Parathyroid adenoma (tissue), 2 donors: ENCODE results near the gene SNTB2.

ENCODE experiments used
- H2AFZ ChIP-seq: fragments of 300-600 bp; sonication (generic); one replicate; pipeline ENCODE4 v1.7.0; 2017; ENCODE audit warnings: antibody characterized with exemption, mild to moderate bottlenecking
- H3K27ac ChIP-seq: fragments of 300-600 bp; sonication (generic); one replicate; pipeline ENCODE4 v1.7.0; 2017
- H3K27me3 ChIP-seq: fragments of 300-600 bp; sonication (generic); one replicate; pipeline ENCODE4 v1.7.0; 2017; ENCODE audit warnings: low read length; ENCODE audit not compliant: control insufficient read depth, insufficient read depth
- H3K36me3 ChIP-seq: fragments of 300-600 bp; sonication (generic); one replicate; pipeline ENCODE4 v1.7.0; 2017; ENCODE audit warnings: low read length; ENCODE audit not compliant: control insufficient read depth, insufficient read depth
- H3K4me1 ChIP-seq: fragments of 300-600 bp; sonication (generic); one replicate; pipeline ENCODE4 v1.7.0; 2017; ENCODE audit warnings: control low read depth
- H3K4me2 ChIP-seq: fragments of 300-600 bp; sonication (generic); one replicate; pipeline ENCODE4 v1.7.0; 2017; ENCODE audit warnings: low read length
- H3K4me3 ChIP-seq: fragments of 300-600 bp; sonication (generic); one replicate; pipeline ENCODE4 v1.7.0; 2017; ENCODE audit warnings: low read depth, low read length
- H3K79me2 ChIP-seq: fragments of 300-600 bp; sonication (generic); one replicate; pipeline ENCODE4 v1.7.0; 2017; ENCODE audit warnings: control low read depth
- H3K9ac ChIP-seq: fragments of 300-600 bp; sonication (generic); one replicate; pipeline ENCODE4 v1.7.0; 2017; ENCODE audit warnings: mild to moderate bottlenecking
- H3K9me3 ChIP-seq: fragments of 300-600 bp; sonication (generic); one replicate; pipeline ENCODE4 v1.7.0; 2017; ENCODE audit warnings: low read length; ENCODE audit not compliant: control insufficient read depth
- TF ChIP-seq, protein P1 (sequence below): fragments of 300-600 bp; sonication (generic); IDR thresholded peaks from one replicate; pipeline ENCODE4 v1.7.0; 2017; ENCODE audit warnings: antibody characterized with exemption, mild to moderate bottlenecking
- donor health status: primary hyperparathyroidism.

The SNTB2 gene

DNA sequence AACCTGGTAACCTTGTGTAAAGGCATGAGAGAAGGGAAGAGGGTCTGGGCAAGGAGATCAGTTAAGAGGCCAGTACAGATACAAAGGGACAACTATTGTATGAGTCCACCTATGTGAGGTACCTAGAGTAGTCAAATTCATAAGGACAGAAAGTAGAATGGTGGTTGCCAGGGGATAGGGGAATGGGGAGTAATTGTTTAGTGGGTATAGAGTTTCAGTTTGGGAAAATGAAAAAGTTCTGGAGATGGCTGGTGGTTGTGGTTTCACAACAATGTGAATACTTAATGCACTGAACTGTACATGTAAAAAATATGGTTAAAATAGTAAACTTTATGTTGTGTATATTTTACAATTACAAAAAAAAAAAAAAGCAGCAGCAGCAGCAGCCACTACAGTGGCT is 49.4 kb downstream of the SNTB2 start:
- H3K4me3 ChIP-seq = no peak overlapping the region

DNA sequence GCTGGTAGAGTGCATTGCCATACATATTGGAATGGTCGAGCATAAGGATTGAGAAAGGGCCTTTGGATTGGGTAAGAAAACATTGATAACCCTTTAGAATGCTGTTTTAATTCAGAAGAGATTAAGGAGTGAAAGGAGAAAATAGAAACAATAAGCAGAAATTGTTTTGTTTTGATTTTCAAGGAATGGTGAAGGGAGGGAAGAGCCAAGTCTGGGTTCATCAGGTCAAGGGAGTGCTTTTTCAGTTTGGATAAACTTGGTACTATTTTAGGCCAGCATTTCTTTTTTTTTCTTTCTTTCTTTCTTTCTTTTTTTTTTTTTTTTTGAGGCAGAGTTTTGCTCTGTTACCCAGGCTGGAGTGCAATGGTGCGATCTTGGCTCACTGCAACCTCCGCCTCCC is 50.3 kb downstream of the SNTB2 start:
- Histone ChIP-seq H3K4me3 (no peak overlapping the region), H3K9me3 (no peaks in the 10 kb centered on the region), H3K4me2 (no peak overlapping the region), H3K4me1 (peaks cover 8% of the 10 kb centered on the region), H3K27me3 (no peaks in the 10 kb centered on the region), H3K27ac (no peak overlapping the region), H3K79me2 (peaks cover 49% of the 10 kb centered on the region), H2AFZ (no peak overlapping the region), H3K36me3 (no peaks in the 10 kb centered on the region), H3K9ac (no peak overlapping the region)
- TF ChIP-seq, protein P1, sequence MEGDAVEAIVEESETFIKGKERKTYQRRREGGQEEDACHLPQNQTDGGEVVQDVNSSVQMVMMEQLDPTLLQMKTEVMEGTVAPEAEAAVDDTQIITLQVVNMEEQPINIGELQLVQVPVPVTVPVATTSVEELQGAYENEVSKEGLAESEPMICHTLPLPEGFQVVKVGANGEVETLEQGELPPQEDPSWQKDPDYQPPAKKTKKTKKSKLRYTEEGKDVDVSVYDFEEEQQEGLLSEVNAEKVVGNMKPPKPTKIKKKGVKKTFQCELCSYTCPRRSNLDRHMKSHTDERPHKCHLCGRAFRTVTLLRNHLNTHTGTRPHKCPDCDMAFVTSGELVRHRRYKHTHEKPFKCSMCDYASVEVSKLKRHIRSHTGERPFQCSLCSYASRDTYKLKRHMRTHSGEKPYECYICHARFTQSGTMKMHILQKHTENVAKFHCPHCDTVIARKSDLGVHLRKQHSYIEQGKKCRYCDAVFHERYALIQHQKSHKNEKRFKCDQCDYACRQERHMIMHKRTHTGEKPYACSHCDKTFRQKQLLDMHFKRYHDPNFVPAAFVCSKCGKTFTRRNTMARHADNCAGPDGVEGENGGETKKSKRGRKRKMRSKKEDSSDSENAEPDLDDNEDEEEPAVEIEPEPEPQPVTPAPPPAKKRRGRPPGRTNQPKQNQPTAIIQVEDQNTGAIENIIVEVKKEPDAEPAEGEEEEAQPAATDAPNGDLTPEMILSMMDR = no peak

More for the DNA sequence above, 49.4 kb downstream of the SNTB2 start:
- Histone ChIP-seq H3K36me3 (no peaks in the 10 kb centered on the region), H3K79me2 (peaks cover 49% of the 10 kb centered on the region), H3K4me1 (peaks cover 8% of the 10 kb centered on the region), H3K9me3 (no peaks in the 10 kb centered on the region), H3K9ac (no peak overlapping the region), H3K27me3 (no peaks in the 10 kb centered on the region), H3K27ac (no peak overlapping the region), H2AFZ (no peak overlapping the region), H3K4me2 (no peak overlapping the region)
- TF ChIP-seq, protein P1 = no peak

GRCh38 chr16:69239851-69240250 is 52.9 kb downstream of the SNTB2 start:
- no peaks in the 10 kb centered on the region for H3K9me3 ChIP-seq
- H3K4me3 ChIP-seq = no peak overlapping the region
- no peaks in the 10 kb centered on the region for H3K27me3 ChIP-seq
- H3K9ac ChIP-seq = no peak overlapping the region
- H3K27ac ChIP-seq = no peak overlapping the region
- H3K4me2 ChIP-seq = no peak overlapping the region
- no peak overlapping the region for H2AFZ ChIP-seq
- TF ChIP-seq, protein P1 = no peak
- peaks cover 38% of the 10 kb centered on the region for H3K79me2 ChIP-seq
- no peaks in the 10 kb centered on the region for H3K36me3 ChIP-seq
- H3K4me1 ChIP-seq = peaks cover 8% of the 10 kb centered on the region

DNA sequence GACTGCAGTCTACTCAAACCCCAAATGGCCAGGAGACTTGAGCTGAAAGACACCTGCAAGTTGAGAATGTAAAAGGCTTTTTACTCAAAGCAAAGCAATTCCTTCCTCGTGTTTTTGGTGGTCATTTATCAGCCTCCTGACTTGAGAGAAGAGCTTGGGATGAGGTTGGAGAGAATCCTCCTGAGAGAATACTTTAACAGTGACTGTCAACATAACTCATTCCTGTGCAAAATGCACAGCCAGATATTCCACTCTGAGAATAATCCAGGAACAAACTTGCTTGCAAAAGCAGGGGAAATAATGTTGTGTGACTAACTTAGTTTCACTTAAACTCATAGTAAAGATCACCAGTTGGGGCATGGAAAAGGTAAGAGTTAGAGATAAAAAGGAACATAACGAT is 53.4 kb downstream of the SNTB2 start:
- H3K4me2 ChIP-seq = no peak overlapping the region
- no peak overlapping the region for H3K27ac ChIP-seq
- no peaks in the 10 kb centered on the region for H3K36me3 ChIP-seq
- no peak overlapping the region for H3K4me3 ChIP-seq
- no peak overlapping the region for H2AFZ ChIP-seq
- TF ChIP-seq, protein P1 = no peak
- H3K27me3 ChIP-seq = no peaks in the 10 kb centered on the region
- peaks cover 8% of the 10 kb centered on the region for H3K4me1 ChIP-seq
- H3K9ac ChIP-seq = no peak overlapping the region
- H3K9me3 ChIP-seq = no peaks in the 10 kb centered on the region
- peaks cover 38% of the 10 kb centered on the region for H3K79me2 ChIP-seq

DNA sequence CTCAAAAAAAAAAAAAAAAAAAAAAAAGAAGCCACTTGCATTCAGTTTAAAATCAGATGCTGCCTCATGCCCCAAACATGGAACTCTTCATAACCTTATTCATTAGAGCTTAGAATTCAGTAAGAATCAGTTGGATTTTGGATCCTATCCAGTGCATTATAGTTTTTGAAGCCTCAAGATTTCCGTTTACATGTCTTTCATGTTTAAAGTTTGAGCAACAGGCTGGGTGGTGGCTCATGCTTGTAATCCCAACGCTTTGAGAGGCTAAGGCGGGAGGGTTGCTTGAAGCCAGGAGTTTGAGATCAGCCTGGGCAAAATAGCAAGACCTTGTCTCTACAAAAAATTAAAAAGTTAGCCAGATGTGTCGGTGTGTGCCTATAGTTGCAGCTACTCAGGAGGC is 55.0 kb downstream of the SNTB2 start:
- H3K9me3 ChIP-seq = no peaks in the 10 kb centered on the region
- no peaks in the 10 kb centered on the region for H3K27me3 ChIP-seq
- no peak overlapping the region for H3K4me2 ChIP-seq
- no peaks in the 10 kb centered on the region for H3K36me3 ChIP-seq
- H2AFZ ChIP-seq = no peak overlapping the region
- H3K9ac ChIP-seq = no peak overlapping the region
- H3K27ac ChIP-seq = no peak overlapping the region
- peaks cover 30% of the 10 kb centered on the region for H3K79me2 ChIP-seq
- H3K4me3 ChIP-seq = no peak overlapping the region
- TF ChIP-seq, protein P1 = no peak
- H3K4me1 ChIP-seq = no peaks in the 10 kb centered on the region
